Astrocyte (in vitro differentiated cells and primary cell): Measurements from ENCODE around the gene GIPC2.

Experiments used
- CTCF ChIP-seq: IDR thresholded peaks from 2 replicates; pipeline ENCODE4 v1.5.1; 2011; ENCODE audit warnings: low read depth, mild to moderate bottlenecking, inconsistent platforms, low read length, moderate library complexity; ENCODE audit not compliant: insufficient read depth
- EZH2 ChIP-seq: IDR thresholded peaks from 2 replicates; pipeline ENCODE4 v1.6.1; 2012; ENCODE audit warnings: mild to moderate bottlenecking, low read length, inconsistent platforms; ENCODE audit not compliant: insufficient read depth

GRCh38 chr1:78049396-78049795 lies 3.6 kb downstream of the GIPC2 start:
- no peak for TF ChIP-seq CTCF
- TF ChIP-seq EZH2, result no peak
